ENCODE measurements around the gene NEGR1.
A peak's percentile ranks its signal among the peaks of the same experiment; 100 is the strongest.

Gene NEGR1

GRCh38 chr1:71362691-71363090 lies 919.6 kb downstream of the NEGR1 start:
- in situ Hi-C loops (cut with HindIII; ENCODE audit: low sequenced_read_pairs) = no loop called here
- no peak overlapping the region for H3K4me3 ChIP-seq (ENCODE audit: low read depth, low read length)
- TF ChIP-seq, protein P1, sequence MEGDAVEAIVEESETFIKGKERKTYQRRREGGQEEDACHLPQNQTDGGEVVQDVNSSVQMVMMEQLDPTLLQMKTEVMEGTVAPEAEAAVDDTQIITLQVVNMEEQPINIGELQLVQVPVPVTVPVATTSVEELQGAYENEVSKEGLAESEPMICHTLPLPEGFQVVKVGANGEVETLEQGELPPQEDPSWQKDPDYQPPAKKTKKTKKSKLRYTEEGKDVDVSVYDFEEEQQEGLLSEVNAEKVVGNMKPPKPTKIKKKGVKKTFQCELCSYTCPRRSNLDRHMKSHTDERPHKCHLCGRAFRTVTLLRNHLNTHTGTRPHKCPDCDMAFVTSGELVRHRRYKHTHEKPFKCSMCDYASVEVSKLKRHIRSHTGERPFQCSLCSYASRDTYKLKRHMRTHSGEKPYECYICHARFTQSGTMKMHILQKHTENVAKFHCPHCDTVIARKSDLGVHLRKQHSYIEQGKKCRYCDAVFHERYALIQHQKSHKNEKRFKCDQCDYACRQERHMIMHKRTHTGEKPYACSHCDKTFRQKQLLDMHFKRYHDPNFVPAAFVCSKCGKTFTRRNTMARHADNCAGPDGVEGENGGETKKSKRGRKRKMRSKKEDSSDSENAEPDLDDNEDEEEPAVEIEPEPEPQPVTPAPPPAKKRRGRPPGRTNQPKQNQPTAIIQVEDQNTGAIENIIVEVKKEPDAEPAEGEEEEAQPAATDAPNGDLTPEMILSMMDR (IDR thresholded peaks at IDR 0.05; ENCODE audit: low read depth, low read length) = no peak
- DNase-seq (ENCODE audit: low read depth, low spot score) = no peak

- TF ChIP-seq, protein P1 (IDR thresholded peaks at IDR 0.05; ENCODE audit: low read depth, low read length) = no peak
- in situ Hi-C loops (cut with HindIII; ENCODE audit: low sequenced_read_pairs) = no loop called here
- H3K4me3 ChIP-seq (ENCODE audit: low read depth, low read length) = no peak overlapping the region
- DNase-seq (ENCODE audit: low read depth, low spot score) = no peak
Measured at GRCh38 chr1:71362076-71362475, 920.3 kb downstream of the NEGR1 start.

DNA sequence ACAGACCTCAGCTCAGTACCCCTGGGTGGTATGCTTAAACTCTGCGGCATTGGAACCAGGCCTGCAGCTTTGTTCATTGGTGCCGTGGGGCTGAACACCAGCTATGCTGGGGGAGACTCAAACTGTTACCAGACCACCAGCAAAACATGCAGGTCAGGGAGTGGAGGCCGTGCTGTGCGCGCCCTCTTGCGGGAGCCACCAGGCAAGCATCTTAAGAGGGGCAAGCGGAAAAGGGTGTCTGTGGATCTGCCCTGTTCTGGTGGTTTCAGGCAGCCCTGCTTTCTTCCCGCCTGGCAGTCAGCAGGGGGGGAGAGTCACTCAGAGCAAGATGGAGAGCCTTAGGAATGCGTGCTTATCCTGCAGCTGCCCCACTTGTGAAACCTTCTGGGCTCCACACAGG lies 924.6 kb downstream of the NEGR1 start:
- TF ChIP-seq, protein P1 (IDR thresholded peaks at IDR 0.05; ENCODE audit: low read depth, low read length) = no peak

GRCh38 chr1:71351438-71351837 lies 930.9 kb downstream of the NEGR1 start:
- in situ Hi-C loops (cut with HindIII; ENCODE audit: low sequenced_read_pairs) = no loop called here
- TF ChIP-seq, protein P1 (IDR thresholded peaks at IDR 0.05; ENCODE audit: low read depth, low read length) = no peak
- H3K4me3 ChIP-seq (ENCODE audit: low read depth, low read length) = no peak overlapping the region
- peak; percentile 72 for DNase-seq (ENCODE audit: low read depth, low spot score)

More for the DNA sequence above, 924.6 kb downstream of the NEGR1 start:
- no peak overlapping the region for H3K4me3 ChIP-seq (ENCODE audit: low read depth, low read length)
- in situ Hi-C loops (cut with HindIII; ENCODE audit: low sequenced_read_pairs) = no loop called here
- no peak for DNase-seq (ENCODE audit: low read depth, low spot score)

DNA sequence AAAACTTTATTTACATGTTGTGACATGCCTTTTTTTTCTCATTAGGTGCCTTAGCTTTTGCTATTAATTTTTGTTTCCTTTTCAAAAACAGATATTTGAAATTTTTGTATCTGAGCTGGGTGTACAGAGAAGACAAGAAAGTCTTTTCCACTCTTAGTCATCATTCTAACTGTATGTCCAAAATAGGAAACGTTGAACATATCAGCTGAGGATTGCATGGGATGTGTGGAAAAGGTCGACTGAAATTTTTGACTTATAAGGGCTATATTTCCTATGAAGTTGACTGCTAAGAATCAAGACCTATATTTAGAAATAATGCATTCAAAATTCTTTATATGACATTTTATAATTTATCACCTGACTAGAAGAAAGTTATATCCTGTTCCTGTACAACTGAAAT lies 931.5 kb downstream of the NEGR1 start:
- TF ChIP-seq, protein P1 (IDR thresholded peaks at IDR 0.05; ENCODE audit: low read depth, low read length) = no peak
- in situ Hi-C loops (cut with HindIII; ENCODE audit: low sequenced_read_pairs) = no loop called here
- H3K4me3 ChIP-seq (ENCODE audit: low read depth, low read length) = no peak overlapping the region
- peak; percentile 4 for DNase-seq (ENCODE audit: low read depth, low spot score)

GRCh38 chr1:71350330-71350729 lies 932.0 kb downstream of the NEGR1 start:
- in situ Hi-C loops (cut with HindIII; ENCODE audit: low sequenced_read_pairs) = no loop called here
- TF ChIP-seq, protein P1 (IDR thresholded peaks at IDR 0.05; ENCODE audit: low read depth, low read length) = no peak
- DNase-seq (ENCODE audit: low read depth, low spot score) = no peak

More at GRCh38 chr1:71350330-71350729, 932.0 kb downstream of the NEGR1 start:
- no peak overlapping the region for H3K4me3 ChIP-seq (ENCODE audit: low read depth, low read length)
